NT2/D1 (cell line): ENCODE data around the gene PDLIM5.
"Not testable (repeated sequence)": the region's sequence is repeated elsewhere in the genome, so short reads cannot be mapped to it uniquely, and the experiment has no call there.

Source experiments
- DNase-seq: peaks from one replicate; pipeline ENCODE4 v3.0.0-alpha.2; 2011; ENCODE audit warnings: low read depth, low spot score
- H3K27me3 ChIP-seq: 2 replicates; pipeline ENCODE4 v1.6.0; 2011; ENCODE audit warnings: mild to moderate bottlenecking; ENCODE audit not compliant: insufficient read length, insufficient read depth
- H3K36me3 ChIP-seq: 2 replicates; pipeline ENCODE4 v1.6.1; 2011; ENCODE audit warnings: mild to moderate bottlenecking, low read length, mixed read lengths; ENCODE audit not compliant: insufficient read depth, insufficient read length
- H3K4me1 ChIP-seq: 2 replicates; pipeline ENCODE4 v1.5.1; 2011; ENCODE audit not compliant: insufficient read depth, insufficient read length
- H3K4me3 ChIP-seq: 2 replicates; pipeline ENCODE4 v1.5.1; 2011; ENCODE audit warnings: low read depth; ENCODE audit not compliant: insufficient read length
- H3K9ac ChIP-seq: 2 replicates; pipeline ENCODE4 v1.6.0; 2011; ENCODE audit warnings: low read depth; ENCODE audit not compliant: insufficient read length
- H3K9me3 ChIP-seq: 2 replicates; pipeline ENCODE4 v1.5.1; 2011; ENCODE audit warnings: mild to moderate bottlenecking, low read length; ENCODE audit not compliant: insufficient read depth
- SUZ12 ChIP-seq: IDR thresholded peaks from 2 replicates; pipeline ENCODE4 v1.6.1; 2011; ENCODE audit not compliant: insufficient read length, insufficient read depth; ENCODE audit errors: extremely low read depth
- YY1 ChIP-seq: IDR thresholded peaks from 2 replicates; pipeline ENCODE4 v1.6.1; 2011; ENCODE audit not compliant: insufficient read length, insufficient read depth
- ZNF274 ChIP-seq: IDR thresholded peaks from 2 replicates; pipeline ENCODE4 v1.6.1; 2011; ENCODE audit warnings: mild to moderate bottlenecking, low read depth, low read length

Gene PDLIM5

GRCh38 chr4:94550851-94551250 is 99.1 kb downstream of the PDLIM5 start:
- no peak overlapping the region for H3K9ac ChIP-seq

GRCh38 chr4:94551643-94552564 is 100.2 kb downstream of the PDLIM5 start:
- TF ChIP-seq ZNF274: no peak
- TF ChIP-seq YY1: no peak
- no peak for TF ChIP-seq SUZ12
- no peak overlapping the region for H3K9ac ChIP-seq
- no peaks in the 10 kb centered on the region for H3K27me3 ChIP-seq
- no peaks in the 10 kb centered on the region for H3K4me1 ChIP-seq
- no peaks in the 10 kb centered on the region for H3K9me3 ChIP-seq
- no peak for DNase-seq
- H3K36me3 ChIP-seq: no peaks in the 10 kb centered on the region
- no peak overlapping the region for H3K4me3 ChIP-seq

More at GRCh38 chr4:94550851-94551250, 99.1 kb downstream of the PDLIM5 start:
- Histone ChIP-seq H3K9me3 (no peaks in the 10 kb centered on the region), H3K4me1 (no peaks in the 10 kb centered on the region), H3K4me3 (no peak overlapping the region), H3K27me3 (no peaks in the 10 kb centered on the region), H3K36me3 (no peaks in the 10 kb centered on the region)
- no peak for TF ChIP-seq ZNF274
- TF ChIP-seq SUZ12: no peak
- no peak for TF ChIP-seq YY1
- DNase-seq: no peak

- H3K36me3 ChIP-seq, H3K9ac ChIP-seq, H3K4me3 ChIP-seq, H3K9me3 ChIP-seq, DNase-seq, H3K27me3 ChIP-seq, H3K4me1 ChIP-seq: not testable (repeated sequence)
Measured at GRCh38 chr4:94556047-94556446, 104.3 kb downstream of the PDLIM5 start.

- H3K36me3 ChIP-seq, H3K27me3 ChIP-seq: not testable (repeated sequence)
Measured at GRCh38 chr4:94557632-94558031, 105.9 kb downstream of the PDLIM5 start.

GRCh38 chr4:94558392-94558904 is 106.7 kb downstream of the PDLIM5 start:
- Histone ChIP-seq H3K9me3 (no peaks in the 10 kb centered on the region), H3K27me3 (no peaks in the 10 kb centered on the region), H3K4me3 (no peak overlapping the region), H3K4me1 (no peaks in the 10 kb centered on the region), H3K36me3 (no peaks in the 10 kb centered on the region), H3K9ac (no peak overlapping the region)
- TF ChIP-seq YY1: no peak
- no peak for TF ChIP-seq ZNF274
- no peak for TF ChIP-seq SUZ12
- DNase-seq: no peak

More at GRCh38 chr4:94557632-94558031, 105.9 kb downstream of the PDLIM5 start:
- DNase-seq, H3K9ac ChIP-seq, H3K4me3 ChIP-seq, H3K4me1 ChIP-seq, H3K9me3 ChIP-seq: not testable (repeated sequence)

- no peak overlapping the region for H3K4me3 ChIP-seq
- no peaks in the 10 kb centered on the region for H3K4me1 ChIP-seq
Measured at GRCh38 chr4:94559351-94559806, 107.6 kb downstream of the PDLIM5 start.

GRCh38 chr4:94561249-94562024 is 109.7 kb downstream of the PDLIM5 start:
- TF ChIP-seq ZNF274 (no peak), SUZ12 (no peak), YY1 (no peak)
- Histone ChIP-seq H3K4me3 (no peak overlapping the region), H3K9ac (no peak overlapping the region), H3K36me3 (no peaks in the 10 kb centered on the region), H3K4me1 (no peaks in the 10 kb centered on the region), H3K27me3 (no peaks in the 10 kb centered on the region), H3K9me3 (no peaks in the 10 kb centered on the region)
- no peak for DNase-seq

More at GRCh38 chr4:94559351-94559806, 107.6 kb downstream of the PDLIM5 start:
- H3K9me3 ChIP-seq: no peaks in the 10 kb centered on the region
- H3K9ac ChIP-seq: no peak overlapping the region
- no peaks in the 10 kb centered on the region for H3K36me3 ChIP-seq
- TF ChIP-seq ZNF274 (no peak), YY1 (no peak), SUZ12 (no peak)
- no peaks in the 10 kb centered on the region for H3K27me3 ChIP-seq
- DNase-seq: no peak
